HG02798 (cell line): Measurements from ENCODE around the gene SLC4A2.
A peak's percentile ranks its signal among the peaks of the same experiment; 100 is the strongest.
"Not testable (repeated sequence)": the region's sequence is repeated elsewhere in the genome, so short reads cannot be mapped to it uniquely, and the experiment has no call there.

Experiments used
- ATAC-seq: cut with Tn5 transposase; IDR thresholded peaks from one replicate; pipeline ENCODE4 v1.9.1; 2021; ENCODE audit warnings: mild to moderate bottlenecking; ENCODE audit not compliant: unreplicated experiment, poor library complexity

SLC4A2 gene

DNA sequence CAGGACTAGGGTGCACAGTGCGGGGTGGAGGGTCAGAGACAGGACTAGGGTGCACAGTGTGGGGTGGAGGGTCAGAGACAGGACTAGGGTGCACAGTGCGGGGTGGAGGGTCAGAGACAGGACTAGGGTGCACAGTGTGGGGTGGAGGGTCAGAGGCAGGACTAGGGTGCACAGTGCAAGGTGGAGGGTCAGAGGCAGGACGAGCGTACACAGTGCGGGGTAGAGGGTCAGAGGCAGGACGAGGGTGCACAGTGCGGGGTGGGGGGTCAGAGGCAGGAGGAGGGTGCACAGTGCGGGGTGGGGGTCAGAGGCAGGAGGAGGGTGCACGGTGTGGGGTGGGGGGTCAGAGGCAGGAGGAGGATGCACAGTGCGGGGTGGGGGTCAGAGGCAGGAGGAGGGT is 15.9 kb upstream of the SLC4A2 start:
- ATAC-seq = not testable (repeated sequence)

DNA sequence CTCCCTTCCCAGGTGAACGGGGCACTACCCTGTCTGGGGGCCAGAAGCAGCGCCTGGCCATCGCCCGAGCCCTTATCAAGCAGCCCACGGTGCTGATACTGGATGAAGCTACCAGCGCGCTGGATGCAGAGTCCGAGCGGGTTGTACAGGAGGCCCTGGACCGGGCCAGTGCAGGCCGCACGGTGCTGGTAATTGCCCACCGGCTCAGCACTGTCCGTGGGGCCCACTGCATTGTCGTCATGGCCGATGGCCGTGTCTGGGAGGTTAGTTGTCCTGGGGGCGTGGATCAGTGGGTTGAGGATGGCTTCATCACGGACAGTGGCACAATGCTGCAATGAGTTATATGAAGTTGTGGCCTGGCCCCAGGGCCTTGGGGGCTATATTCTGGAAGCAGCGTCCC is 15.4 kb upstream of the SLC4A2 start:
- ATAC-seq = no peak

DNA sequence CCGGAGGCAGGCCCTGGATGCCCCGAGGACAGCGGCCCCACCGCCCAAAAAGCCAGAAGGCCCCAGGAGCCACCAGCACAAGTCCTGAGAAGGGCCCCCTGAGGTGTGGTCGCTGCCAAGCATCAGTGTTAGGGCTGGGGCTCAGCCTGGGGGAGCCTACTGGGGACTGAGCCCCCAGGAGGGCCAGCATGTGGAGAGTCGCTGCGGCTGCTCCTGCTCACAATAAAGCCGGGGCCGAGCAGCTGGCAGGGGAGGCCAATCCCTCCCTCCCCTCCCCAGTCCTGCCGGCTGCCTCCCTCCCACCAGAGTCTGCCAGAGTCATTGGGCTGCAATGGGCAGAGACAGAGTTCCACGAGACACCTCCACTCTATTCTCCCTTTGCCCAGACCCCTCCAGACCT is 14.1 kb upstream of the SLC4A2 start:
- no peak for ATAC-seq

DNA sequence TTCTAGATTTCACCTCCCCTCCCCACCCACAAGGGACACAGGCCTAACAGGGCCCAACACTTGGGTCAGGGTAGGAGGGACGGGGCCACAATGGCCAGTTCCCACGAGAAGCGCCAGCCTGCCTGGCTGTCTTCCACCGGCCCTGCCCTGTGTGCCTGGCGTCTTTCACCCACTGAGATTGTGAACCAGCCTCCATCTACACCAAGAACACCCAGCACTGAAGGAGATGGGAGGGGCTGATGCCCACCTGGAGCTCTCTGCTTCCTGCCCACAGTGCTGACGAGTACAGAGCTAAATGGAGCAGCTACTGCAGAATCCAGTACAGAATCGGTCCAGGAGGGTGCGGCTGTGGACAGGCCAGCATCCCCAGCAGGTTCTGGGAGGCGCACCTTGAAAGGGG is 13.4 kb upstream of the SLC4A2 start:
- ATAC-seq = no peak

DNA sequence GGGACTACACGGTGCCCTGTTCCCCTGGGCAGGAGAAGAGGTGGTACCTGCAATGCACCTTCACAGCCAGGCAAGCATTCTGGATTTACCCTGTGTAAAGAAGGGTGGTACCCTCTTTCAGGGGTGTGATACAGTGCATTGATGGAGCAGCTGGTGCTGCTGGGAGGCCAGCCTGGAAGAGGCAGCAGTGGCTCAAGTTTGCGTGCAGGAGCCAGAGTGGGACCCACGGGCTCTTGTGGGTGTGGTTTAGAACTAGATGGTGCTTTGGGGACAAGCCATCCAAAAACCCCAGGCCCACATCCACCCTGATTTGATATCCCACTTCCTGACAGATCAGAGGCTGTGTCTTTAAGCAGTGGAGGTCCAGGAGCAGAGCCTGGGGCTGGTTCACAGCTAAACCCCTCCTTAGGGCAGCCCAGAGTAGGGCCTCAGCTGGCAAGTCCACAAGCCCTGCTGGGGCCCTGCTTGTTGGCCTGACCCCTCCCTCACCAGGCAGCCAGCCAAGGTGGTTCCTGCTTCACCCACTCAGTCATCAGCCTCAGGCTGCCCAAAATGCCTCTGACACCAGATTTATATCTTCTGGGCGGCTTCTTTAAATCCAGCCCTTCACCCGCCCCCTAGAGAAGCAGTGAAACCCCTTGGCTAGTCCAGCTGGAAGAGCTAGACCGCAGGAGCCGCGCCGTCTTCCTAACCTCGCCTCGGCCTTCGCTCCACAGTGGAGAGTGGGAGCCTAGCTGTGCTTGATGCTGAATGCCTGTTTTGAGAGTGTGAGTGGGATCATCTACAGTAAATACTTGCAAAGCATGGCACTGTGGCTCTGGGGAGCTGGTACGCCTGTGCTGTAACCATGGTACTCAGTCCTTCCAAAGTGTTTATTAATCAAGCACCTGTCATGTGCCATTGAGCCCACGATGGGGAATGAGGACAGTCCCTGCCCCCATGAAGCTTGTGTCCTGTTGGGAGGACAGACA is 12.5 kb upstream of the SLC4A2 start:
- ATAC-seq = no peak

DNA sequence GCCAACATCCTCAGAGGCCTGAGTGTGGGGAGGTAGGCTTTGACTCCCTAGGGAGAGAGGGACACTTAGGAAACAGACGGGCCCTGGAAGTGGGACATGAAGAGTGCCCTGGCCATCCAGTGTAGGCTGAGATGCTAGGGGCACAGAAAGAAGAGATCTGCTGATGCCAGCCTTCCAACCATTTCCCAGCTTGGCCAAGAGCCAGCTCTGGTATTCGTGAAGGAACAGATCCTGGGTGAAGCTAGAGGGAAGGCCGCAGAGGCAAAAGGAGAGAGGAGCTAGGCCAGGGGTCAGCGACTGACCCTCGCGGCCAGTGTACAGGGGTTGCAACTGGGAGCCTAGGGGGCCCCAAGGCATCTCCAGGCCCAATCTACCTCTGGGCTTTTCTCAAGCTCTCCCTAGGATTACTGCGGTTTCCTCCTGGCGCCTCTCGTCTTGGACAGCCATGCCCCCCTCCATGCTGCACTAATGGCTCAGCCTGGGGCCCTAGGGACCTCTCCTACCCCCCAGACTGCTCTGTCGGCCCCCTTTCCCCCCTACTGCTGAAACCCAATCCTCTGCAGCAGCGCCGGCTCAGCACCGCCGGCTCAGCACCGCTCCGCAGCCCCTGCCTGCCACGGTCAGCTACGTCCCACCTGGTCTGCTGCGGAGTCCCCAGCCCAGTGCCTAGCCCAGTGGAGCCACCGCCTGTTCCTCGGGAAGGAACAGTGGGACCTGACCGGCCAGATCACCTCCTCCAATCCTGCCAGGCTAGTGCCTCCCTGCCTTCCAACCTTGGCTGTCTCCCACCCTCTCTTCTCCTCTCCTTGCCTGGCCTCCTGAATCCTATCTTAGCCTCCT is 11.2 kb upstream of the SLC4A2 start, which contains the start of gene ASIC3:
Gene ASIC3, plus strand, starts transcription at position 556 of the 840 bp plus-strand sequence. CDS start 355 bp downstream, outside the sequence.
- ATAC-seq = no peak

DNA sequence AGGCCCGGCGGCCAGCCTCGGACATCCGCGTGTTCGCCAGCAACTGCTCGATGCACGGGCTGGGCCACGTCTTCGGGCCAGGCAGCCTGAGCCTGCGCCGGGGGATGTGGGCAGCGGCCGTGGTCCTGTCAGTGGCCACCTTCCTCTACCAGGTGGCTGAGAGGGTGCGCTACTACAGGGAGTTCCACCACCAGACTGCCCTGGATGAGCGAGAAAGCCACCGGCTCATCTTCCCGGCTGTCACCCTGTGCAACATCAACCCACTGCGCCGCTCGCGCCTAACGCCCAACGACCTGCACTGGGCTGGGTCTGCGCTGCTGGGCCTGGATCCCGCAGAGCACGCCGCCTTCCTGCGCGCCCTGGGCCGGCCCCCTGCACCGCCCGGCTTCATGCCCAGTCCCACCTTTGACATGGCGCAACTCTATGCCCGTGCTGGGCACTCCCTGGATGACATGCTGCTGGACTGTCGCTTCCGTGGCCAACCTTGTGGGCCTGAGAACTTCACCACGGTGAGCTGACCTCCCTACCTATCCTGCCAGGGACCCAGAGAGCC is 10.4 kb upstream of the SLC4A2 start:
- no peak for ATAC-seq

DNA sequence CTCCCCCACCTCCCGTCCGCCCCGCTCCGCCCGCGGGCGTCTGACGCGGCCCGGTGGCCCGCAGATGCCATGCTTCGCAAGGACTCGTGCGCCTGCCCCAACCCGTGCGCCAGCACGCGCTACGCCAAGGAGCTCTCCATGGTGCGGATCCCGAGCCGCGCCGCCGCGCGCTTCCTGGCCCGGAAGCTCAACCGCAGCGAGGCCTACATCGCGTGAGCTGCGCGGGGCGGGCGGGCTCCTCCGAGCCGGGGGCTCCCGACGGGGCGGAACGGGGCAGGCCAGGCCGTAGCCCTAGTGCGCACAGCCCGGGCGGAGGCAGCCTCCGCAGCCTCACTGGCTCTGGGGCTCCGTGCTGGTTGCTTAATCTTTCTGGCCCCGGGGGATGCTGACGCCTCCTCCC is 8.3 kb upstream of the SLC4A2 start:
- no peak for ATAC-seq

DNA sequence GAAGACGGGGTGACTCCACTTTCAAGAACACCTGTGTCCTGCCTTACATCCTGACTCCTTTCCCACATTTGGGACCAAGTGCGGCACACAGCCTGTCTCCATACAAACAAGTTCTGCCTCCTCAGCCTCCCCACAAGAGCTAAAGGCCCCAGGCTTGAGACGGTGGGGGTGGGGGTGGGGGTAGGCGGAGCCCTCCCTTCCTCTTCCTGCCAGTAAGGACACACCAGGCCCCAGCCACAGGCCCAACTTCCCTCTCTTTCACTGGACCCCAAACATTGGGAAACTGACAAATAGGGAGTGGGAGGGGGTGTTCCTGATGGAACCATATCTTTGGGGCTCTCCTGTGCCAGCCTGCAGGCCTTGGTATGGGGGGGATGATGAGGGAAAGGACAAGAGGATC is 6.3 kb upstream of the SLC4A2 start:
- no peak for ATAC-seq

DNA sequence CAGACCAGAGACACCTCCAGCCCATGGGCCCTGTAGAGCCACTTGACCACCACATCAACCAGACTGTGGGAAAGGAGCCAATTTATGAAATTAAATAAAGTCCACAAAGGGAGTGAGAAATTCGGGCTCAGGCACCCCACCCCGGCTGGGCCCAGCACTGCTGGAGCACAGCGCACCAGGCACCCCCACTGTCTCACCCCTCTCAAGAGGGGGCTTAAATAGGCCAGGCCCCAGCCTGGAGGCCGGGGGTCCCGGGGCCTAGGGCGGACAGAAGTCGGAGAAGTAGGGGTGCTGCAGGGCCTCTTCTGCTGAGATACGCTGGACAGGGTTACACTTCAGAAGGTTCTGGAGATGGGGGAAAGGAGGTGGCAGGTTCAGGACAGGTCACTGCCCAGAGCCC is 5.6 kb upstream of the SLC4A2 start:
- no peak for ATAC-seq

DNA sequence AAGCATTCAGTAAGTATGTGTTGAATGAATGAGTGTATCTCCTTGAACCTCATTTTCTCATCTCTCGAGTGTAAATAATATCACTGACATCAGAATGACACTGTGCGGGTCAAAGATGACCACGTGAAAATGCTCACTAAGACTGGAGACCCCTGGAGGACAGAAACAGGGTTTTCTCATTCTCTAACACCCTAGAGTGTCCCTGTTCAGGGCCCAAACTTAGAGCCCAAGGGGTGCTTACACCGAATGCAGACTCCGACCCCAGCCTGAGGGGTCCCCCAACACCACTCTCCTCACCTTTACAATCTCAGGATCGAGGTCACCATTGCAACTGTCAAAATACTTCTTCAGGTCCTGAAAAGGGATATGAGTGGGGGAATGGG is 3.1 kb upstream of the SLC4A2 start:
- ATAC-seq = no peak

DNA sequence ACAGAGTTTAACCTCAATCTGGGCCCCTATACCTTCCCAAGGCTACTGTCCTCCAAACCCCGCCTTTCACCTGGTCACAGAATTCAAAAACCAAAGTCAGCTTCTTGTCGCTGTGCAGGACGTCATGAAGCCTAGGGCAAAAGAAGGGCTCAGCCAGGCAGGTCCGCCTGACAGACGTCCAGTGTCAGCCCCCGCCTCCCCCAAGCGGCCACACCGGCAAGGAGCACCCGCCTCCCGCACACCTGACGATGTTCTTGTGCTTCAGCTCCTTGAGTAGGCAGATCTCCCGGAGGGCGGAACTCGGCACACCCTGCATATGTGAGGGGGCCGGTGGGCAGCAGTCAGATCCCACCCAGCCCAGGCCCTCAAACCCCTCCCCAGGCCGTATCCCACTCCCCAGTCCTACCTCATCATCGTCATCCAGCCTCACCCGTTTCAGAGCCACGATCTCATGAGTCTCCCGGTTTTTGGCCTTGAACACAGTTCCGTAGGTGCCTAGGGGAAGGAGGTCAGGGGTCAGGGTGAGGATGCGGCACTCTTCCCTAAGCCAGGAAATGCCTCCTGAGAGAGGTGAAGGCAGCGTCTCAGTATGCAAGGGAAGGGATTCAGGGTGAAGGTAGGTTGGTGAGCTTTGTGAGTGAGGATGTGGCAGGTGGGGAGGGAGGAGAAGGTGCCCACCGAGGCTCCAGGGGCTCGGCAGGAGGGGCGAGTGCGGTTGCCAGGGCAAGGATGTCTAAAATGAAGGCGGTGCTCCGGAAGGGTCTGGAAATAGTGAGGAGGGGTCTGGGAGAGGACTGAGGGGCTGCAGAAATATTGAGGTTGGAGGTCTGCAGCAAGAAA is 2.5 kb upstream of the SLC4A2 start:
- no peak for ATAC-seq

DNA sequence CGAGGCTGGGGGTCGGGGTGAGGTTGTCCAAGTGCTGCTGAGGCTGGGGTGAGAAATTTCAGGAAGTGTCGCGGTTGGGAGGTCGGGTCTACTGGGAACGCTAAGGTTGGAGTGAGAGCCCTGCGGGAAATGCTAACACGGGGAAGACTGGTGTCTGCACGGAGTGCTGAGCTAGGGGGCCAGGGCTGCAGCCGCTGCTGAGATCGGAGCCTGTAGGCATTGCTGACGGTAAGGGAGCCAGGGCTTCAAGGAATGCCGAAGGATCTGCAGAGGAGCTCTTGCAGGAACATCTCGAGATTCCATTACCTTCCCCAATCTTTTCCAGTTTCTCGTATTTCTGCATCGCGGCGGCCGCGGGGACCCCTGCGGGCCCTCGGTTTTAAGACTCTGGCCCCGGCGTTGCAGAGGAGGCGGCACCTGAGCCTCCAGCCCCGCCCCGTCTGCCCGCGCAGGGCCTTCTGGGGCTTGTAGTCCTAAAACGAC is 1.8 kb upstream of the SLC4A2 start, which contains the start of gene CDK5:
Gene CDK5, minus strand, starts transcription at position 392 of the 483 bp plus-strand sequence. Its CDS starts 49 bp downstream, at position 343.
- peak; percentile 9 for ATAC-seq

DNA sequence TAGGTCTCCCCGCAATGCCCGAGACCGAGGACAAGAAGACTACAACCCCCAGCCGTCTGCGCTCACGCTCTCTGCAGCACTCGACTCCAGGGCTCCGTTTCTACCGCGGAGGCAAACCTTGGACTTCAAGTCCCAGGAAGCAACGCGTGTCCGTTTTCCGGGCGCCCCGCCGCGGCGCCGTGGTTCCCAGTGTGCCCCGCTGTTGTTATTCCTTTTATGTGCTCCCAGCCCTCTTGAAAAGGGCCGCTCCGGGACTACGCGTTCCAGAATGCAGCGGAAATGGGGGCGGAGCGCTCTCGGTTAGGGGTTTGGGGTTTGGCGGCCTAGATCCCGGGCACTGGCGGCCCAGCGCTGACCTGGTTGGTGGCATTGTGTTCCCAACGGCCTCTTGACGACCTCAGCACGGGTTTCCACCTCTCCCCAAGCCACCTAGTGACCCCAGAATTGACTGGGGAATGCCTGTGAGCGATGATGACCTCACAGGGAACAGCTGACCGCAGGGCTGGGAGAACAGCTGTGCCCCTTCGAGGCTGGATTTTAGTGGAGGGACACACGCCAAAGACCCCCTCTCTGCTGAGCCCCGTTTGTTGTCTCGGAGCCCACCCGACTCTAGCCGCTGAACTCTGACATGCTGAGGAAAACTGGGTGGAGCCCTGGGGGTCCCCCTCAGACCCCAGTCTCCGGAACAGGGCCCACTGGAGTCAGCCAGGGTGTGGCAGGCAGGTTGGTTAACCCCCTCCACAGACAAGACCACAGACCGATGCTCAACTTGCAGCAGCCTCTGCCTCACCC is 1.2 kb upstream of the SLC4A2 start:
- peak; percentile 91 for ATAC-seq

DNA sequence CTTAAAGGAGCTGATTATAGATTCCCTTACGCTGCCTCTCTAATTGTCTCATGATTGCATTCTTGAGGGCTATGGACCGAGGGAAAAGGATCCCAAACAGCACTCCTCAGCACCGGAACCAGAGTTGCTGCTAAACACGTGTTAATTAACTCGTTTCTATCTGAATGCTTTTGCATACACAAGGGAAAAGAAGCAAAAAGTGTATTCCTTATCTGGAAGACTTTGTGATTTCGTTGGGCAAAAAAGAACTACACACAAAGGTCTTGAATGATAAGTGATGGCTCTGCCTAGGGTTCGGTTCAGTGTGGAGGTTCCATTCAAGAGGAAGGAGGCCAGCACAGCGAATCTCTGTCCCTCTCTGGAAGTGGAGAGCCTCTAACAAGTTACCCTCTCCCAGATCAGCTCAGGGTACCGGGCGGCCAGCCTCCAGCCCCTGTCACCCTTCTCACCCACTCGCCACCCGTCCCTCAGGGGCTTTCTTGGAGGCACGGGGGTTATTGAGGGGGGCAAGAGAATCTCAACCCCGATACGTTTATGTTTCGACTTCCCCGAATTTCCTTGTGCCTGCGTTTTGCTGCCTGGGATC is 515 bp upstream of the SLC4A2 start:
- ATAC-seq = no peak

DNA sequence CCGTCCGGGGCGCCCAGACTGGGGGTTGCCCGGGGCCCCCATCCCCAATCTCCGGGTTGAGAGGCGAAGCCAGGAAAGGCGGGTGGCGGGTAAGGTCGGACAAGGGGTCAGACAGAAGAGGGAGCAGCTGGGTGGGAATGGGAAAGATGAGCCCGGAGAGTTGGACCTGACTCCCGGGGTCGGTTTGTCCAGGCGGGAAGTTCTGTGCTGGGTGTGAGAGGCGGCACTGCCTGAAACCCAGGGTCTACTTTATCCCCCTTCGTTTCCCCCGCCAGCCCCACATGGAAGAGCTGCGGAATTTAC is 675 bp downstream of the SLC4A2 start:
- no peak for ATAC-seq

DNA sequence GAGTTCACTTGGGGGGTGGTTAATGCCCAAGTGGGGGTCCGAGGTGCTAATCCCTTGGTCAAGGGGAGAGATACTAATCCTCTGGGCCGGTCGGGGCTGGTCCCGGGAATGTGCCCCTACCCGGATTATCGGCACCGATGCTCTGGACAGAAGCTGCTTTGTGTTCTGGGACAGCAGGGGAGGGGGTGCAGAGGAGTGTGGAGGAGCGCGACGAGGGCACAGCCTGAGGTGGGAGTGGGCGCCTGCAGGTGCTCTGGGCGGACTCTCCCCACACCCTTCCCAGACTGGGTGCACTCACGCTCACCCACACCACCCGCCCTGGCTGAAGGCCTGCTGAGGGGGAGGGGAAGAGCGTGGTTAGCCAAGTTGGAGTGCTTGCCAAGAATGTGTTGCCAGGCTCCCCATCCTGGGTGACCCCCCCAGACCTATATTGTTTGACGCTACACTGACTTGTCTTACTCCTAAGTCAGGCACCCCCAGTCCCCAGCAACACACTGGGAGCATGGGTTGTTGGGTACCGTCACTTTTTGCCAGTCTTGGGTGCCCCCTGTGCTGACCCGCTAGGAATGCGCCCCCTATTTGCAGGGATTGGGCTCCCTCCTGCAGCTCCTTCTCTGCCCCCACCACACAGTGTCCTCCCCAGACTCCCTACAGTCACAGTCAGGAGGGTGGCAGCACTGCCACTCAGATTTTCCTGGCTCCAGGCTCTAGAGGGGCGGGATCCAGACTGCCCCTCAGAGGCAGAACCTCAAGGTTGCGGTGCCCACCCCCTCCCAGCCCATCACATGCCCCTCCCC is 1.2 kb downstream of the SLC4A2 start:
- no peak for ATAC-seq
